Calu3 (cell line): ENCODE results near the gene SEC23IP. TPM values are rescaled to one million over a fixed set of nuclear protein-coding genes. Genes with fewer than 3 reads are reported as not detected.

Source experiments
- BruUV-seq: library from RNA; stranded (reverse); fragments of 400-500 nt; replicated peaks from 2 replicates; lab custom pipeline; 2021; lab: Mats Ljungman, UMichigan
- CTCF ChIA-PET: fragments of 300-600 bp; sonication (Branson Sonifier 250); formaldehyde crosslinking; loops from one replicate; lab custom pipeline; 2022; ENCODE audit warnings: antibody characterized with exemption; lab: Charles Lee
- DNase-seq: peaks from one replicate; pipeline ENCODE4 v3.0.0; 2022
- H3K27ac Mint-ChIP-seq: one replicate; pipeline ENCODE4 v1.8.0; 2022; ENCODE audit warnings: mixed read lengths; ENCODE audit not compliant: unreplicated experiment
- H3K27me3 Mint-ChIP-seq: one replicate; pipeline ENCODE4 v1.8.0; 2022; ENCODE audit warnings: mixed read lengths; ENCODE audit not compliant: unreplicated experiment
- H3K36me3 Mint-ChIP-seq: one replicate; pipeline ENCODE4 v1.8.0; 2022; ENCODE audit warnings: mild to moderate bottlenecking, moderate library complexity, mixed read lengths; ENCODE audit not compliant: insufficient read depth, unreplicated experiment
- H3K4me1 Mint-ChIP-seq: one replicate; pipeline ENCODE4 v1.8.0; 2022; ENCODE audit warnings: mild to moderate bottlenecking, low read depth, mixed read lengths; ENCODE audit not compliant: unreplicated experiment
- H3K4me3 Mint-ChIP-seq: one replicate; pipeline ENCODE4 v1.8.0; 2022; ENCODE audit warnings: mild to moderate bottlenecking, low read depth, moderate library complexity, mixed read lengths; ENCODE audit not compliant: unreplicated experiment
- H3K9me3 Mint-ChIP-seq: one replicate; pipeline ENCODE4 v1.8.0; 2022; ENCODE audit warnings: low read depth, mixed read lengths; ENCODE audit not compliant: unreplicated experiment
- CTCF ChIP-seq: fragments of 200-600 bp; IDR thresholded peaks from one replicate; pipeline ENCODE4 v1.8.0; 2022; ENCODE audit warnings: antibody characterized with exemption; ENCODE audit not compliant: unreplicated experiment
- intact Hi-C: fragments of 100-400 bp; cut with micrococcal nuclease; formaldehyde crosslinking; loops from one replicate; pipeline ENCODE4 v1.10.0; 2022; ENCODE audit not compliant: unreplicated experiment
- total RNA-seq: library from RNA; stranded (reverse); gene quantifications from 2 replicates; pipeline ENCODE4 v1.2.3, GENCODE V29; 2022

The SEC23IP gene
- total RNA-seq, 1 experiment from 2014 or later = 42.1 TPM

GRCh38 chr10:119957451-119957850 lies 64.9 kb downstream of the SEC23IP start:
- TF ChIP-seq CTCF = no peak
- Mint-ChIP-seq H3K36me3 (peaks cover 5% of the 10 kb centered on the region), H3K27me3 (no peaks in the 10 kb centered on the region), H3K4me3 (no peak overlapping the region), H3K4me1 (no peaks in the 10 kb centered on the region), H3K9me3 (peaks cover 2% of the 10 kb centered on the region), H3K27ac (no peak overlapping the region)
- intact Hi-C loops = no loop called here
- no peak for DNase-seq
- CTCF ChIA-PET = no interaction called here
- no TSS peak for BruUV-seq

GRCh38 chr10:119962837-119963236 lies 70.3 kb downstream of the SEC23IP start:
- Mint-ChIP-seq H3K27me3 (no peaks in the 10 kb centered on the region), H3K4me1 (no peaks in the 10 kb centered on the region), H3K36me3 (no peaks in the 10 kb centered on the region), H3K4me3 (no peak overlapping the region), H3K27ac (no peak overlapping the region), H3K9me3 (peaks cover 6% of the 10 kb centered on the region)
- BruUV-seq = no TSS peak
- CTCF ChIA-PET = no interaction called here
- intact Hi-C loops = no loop called here
- no peak for DNase-seq
- no peak for TF ChIP-seq CTCF

DNA sequence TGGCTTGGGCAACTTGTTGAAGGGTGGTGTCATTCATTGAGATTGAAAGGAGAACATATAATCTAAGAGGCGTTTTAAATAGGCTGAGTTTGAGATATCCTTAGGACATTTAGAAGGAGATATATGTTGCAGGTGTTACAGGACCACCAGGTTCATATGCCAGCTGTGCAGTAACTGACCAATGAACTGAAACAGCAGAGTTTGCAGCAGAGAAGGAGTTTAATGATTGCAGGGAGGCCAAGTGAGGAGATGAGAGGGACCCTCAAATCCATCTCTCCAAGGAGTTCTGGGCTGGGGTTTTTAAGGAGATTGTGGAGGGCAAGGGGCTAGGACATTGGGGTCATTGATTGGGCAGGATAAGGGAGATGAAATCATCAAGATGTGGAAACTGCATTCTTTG lies 74.5 kb downstream of the SEC23IP start:
- Mint-ChIP-seq H3K4me3 (no peak overlapping the region), H3K4me1 (no peaks in the 10 kb centered on the region), H3K36me3 (no peaks in the 10 kb centered on the region), H3K27ac (no peak overlapping the region), H3K9me3 (peaks cover 6% of the 10 kb centered on the region), H3K27me3 (no peaks in the 10 kb centered on the region)
- intact Hi-C loops = no loop called here
- DNase-seq = no peak
- no TSS peak for BruUV-seq
- no peak for TF ChIP-seq CTCF
- CTCF ChIA-PET = no interaction called here

- no peak for TF ChIP-seq CTCF
- Mint-ChIP-seq H3K36me3 (no peaks in the 10 kb centered on the region), H3K27me3 (no peaks in the 10 kb centered on the region), H3K9me3 (peaks cover 6% of the 10 kb centered on the region), H3K4me3 (no peak overlapping the region), H3K27ac (no peak overlapping the region), H3K4me1 (no peaks in the 10 kb centered on the region)
- CTCF ChIA-PET = no interaction called here
- DNase-seq = no peak
- intact Hi-C loops = no loop called here
- BruUV-seq = no TSS peak
These were observed 77.1 kb downstream of the SEC23IP start for GRCh38 chr10:119969609-119970008.
